H9 (cell line): Measurements from ENCODE around the gene XDH. TPM values are rescaled to one million over a fixed set of nuclear protein-coding genes. Genes with fewer than 3 reads are reported as not detected.

Experiments used
- DNase-seq: peaks from one replicate; pipeline ENCODE4 v3.0.0-alpha.2; 2017
- H2AFZ ChIP-seq: one replicate; pipeline ENCODE4 v1.6.1; 2013; ENCODE audit warnings: mild to moderate bottlenecking, low read length, control low read depth, moderate library complexity
- H2AK5ac ChIP-seq: 2 replicates; pipeline ENCODE4 v1.6.1; 2013; ENCODE audit warnings: low read length, control low read depth, mixed read lengths; ENCODE audit not compliant: insufficient read length
- H2BK120ac ChIP-seq: one replicate; pipeline ENCODE4 v1.6.1; 2013; ENCODE audit warnings: low read depth, mild to moderate bottlenecking, low read length, control low read depth, inconsistent platforms; ENCODE audit not compliant: poor library complexity, severe bottlenecking
- H2BK12ac ChIP-seq: 2 replicates; pipeline ENCODE4 v1.6.1; 2013; ENCODE audit warnings: low read length, control low read depth, mixed read lengths, low read depth; ENCODE audit not compliant: insufficient read length
- H2BK15ac ChIP-seq: 2 replicates; pipeline ENCODE4 v1.6.1; 2013; ENCODE audit warnings: low read depth, low read length, control low read depth
- H2BK20ac ChIP-seq: one replicate; pipeline ENCODE4 v1.6.1; 2013; ENCODE audit warnings: low read depth, mild to moderate bottlenecking, low read length, control low read depth, inconsistent platforms; ENCODE audit not compliant: poor library complexity, severe bottlenecking
- H2BK5ac ChIP-seq: 2 replicates; pipeline ENCODE4 v1.6.1; 2013; ENCODE audit warnings: low read length, control low read depth, mixed read lengths; ENCODE audit not compliant: insufficient read length
- H3K14ac ChIP-seq: 2 replicates; pipeline ENCODE4 v1.6.1; 2013; ENCODE audit warnings: low read length, control low read depth; ENCODE audit not compliant: insufficient read depth
- H3K18ac ChIP-seq: 2 replicates; pipeline ENCODE4 v1.6.1; 2013; ENCODE audit warnings: low read depth, mild to moderate bottlenecking, mixed read lengths, low read length, control low read depth; ENCODE audit not compliant: insufficient read length
- H3K23ac ChIP-seq: 2 replicates; pipeline ENCODE4 v1.6.1; 2013; ENCODE audit warnings: low read length, control low read depth, mixed read lengths, low read depth; ENCODE audit not compliant: insufficient read length
- H3K23me2 ChIP-seq: 2 replicates; pipeline ENCODE4 v1.6.1; 2013; ENCODE audit warnings: low read depth, mild to moderate bottlenecking, mixed read lengths, low read length, control low read depth; ENCODE audit not compliant: insufficient read length, poor library complexity, severe bottlenecking
- H3K27ac ChIP-seq: 2 replicates; pipeline ENCODE4 v1.5.1; 2013; ENCODE audit warnings: low read length, control low read depth, mixed read lengths, low read depth; ENCODE audit not compliant: insufficient read length
- H3K27me3 ChIP-seq: 2 replicates; pipeline ENCODE4 v1.6.1; 2013; ENCODE audit warnings: low read length, control low read depth, inconsistent platforms; ENCODE audit not compliant: insufficient read depth
- H3K4ac ChIP-seq: 2 replicates; pipeline ENCODE4 v1.6.1; 2013; ENCODE audit warnings: low read depth, mild to moderate bottlenecking, control low read depth, inconsistent platforms, low read length, moderate library complexity
- H3K4me1 ChIP-seq: 2 replicates; pipeline ENCODE4 v1.6.1; 2013; ENCODE audit warnings: low read length, control low read depth, inconsistent platforms; ENCODE audit not compliant: insufficient read depth
- H3K4me2 ChIP-seq: 2 replicates; pipeline ENCODE4 v1.6.1; 2013; ENCODE audit warnings: low read length, control low read depth, mixed read lengths; ENCODE audit not compliant: insufficient read length, insufficient read depth
- H3K56ac ChIP-seq: 2 replicates; pipeline ENCODE4 v1.6.1; 2013; ENCODE audit warnings: low read depth, mild to moderate bottlenecking, mixed read lengths, low read length, control low read depth; ENCODE audit not compliant: insufficient read length
- H3K79me1 ChIP-seq: 2 replicates; pipeline ENCODE4 v1.6.1; 2013; ENCODE audit warnings: low read depth, mild to moderate bottlenecking, moderate library complexity, low read length, control low read depth, inconsistent platforms; ENCODE audit not compliant: insufficient read depth, poor library complexity, severe bottlenecking
- H3K79me2 ChIP-seq: 2 replicates; pipeline ENCODE4 v1.6.1; 2013; ENCODE audit warnings: low read length, control low read depth, inconsistent platforms; ENCODE audit not compliant: insufficient read depth
- H3K9ac ChIP-seq: 2 replicates; pipeline ENCODE4 v1.6.1; 2013; ENCODE audit warnings: low read length, control low read depth, mixed read lengths; ENCODE audit not compliant: insufficient read length; ENCODE audit errors: extremely low read depth
- H3K9me3 ChIP-seq: one replicate; pipeline ENCODE4 v1.6.1; 2013; ENCODE audit warnings: low read depth, low read length, inconsistent platforms; ENCODE audit not compliant: control insufficient read depth
- H3T11ph ChIP-seq: one replicate; pipeline ENCODE4 v1.6.1; 2013; ENCODE audit warnings: mild to moderate bottlenecking, low read length, control low read depth, inconsistent platforms
- H4K20me1 ChIP-seq: one replicate; pipeline ENCODE4 v1.6.1; 2013; ENCODE audit not compliant: control insufficient read depth, insufficient read length, insufficient read depth
- H4K5ac ChIP-seq: 2 replicates; pipeline ENCODE4 v1.6.1; 2013; ENCODE audit warnings: low read depth, mild to moderate bottlenecking, mixed read lengths, low read length, control low read depth; ENCODE audit not compliant: insufficient read length
- H4K8ac ChIP-seq: replicated peaks from 2 replicates; pipeline ENCODE4 v1.6.1; 2013; ENCODE audit warnings: low read length, control low read depth, mixed read lengths, low read depth; ENCODE audit not compliant: insufficient read length
- H4K91ac ChIP-seq: 2 replicates; pipeline ENCODE4 v1.6.1; 2013; ENCODE audit warnings: low read depth, mild to moderate bottlenecking, moderate library complexity, mixed read lengths, low read length, control low read depth; ENCODE audit not compliant: insufficient read length
- H3K27ac Mint-ChIP-seq, 3 experiments: 2 replicates in 2 of 3; 3 replicates in 1 of 3; pipeline ENCODE4 v1.8.0; 2020 to 2021; ENCODE audit warnings: mixed read lengths in 3 of 3, mild to moderate bottlenecking in 1 of 3, moderate library complexity in 1 of 3
- H3K27me3 Mint-ChIP-seq: 2 replicates; pipeline ENCODE4 v1.8.0; 2021; ENCODE audit warnings: low read depth, mild to moderate bottlenecking, moderate library complexity, mixed read lengths
- H3K36me3 Mint-ChIP-seq, 3 experiments: 2 replicates in 2 of 3; 3 replicates in 1 of 3; pipeline ENCODE4 v1.8.0; 2020 to 2021; ENCODE audit warnings: low read depth in 3 of 3, mixed read lengths in 3 of 3; ENCODE audit not compliant: insufficient read depth in 1 of 3
- H3K4me1 Mint-ChIP-seq, 2 experiments: 2 replicates each; pipeline ENCODE4 v1.8.0; 2020; ENCODE audit warnings: mixed read lengths in 2 of 2
- H3K4me3 Mint-ChIP-seq, 2 experiments: 2 replicates in 1 of 2; 3 replicates in 1 of 2; pipeline ENCODE4 v1.8.0; 2020 to 2021; ENCODE audit warnings: mild to moderate bottlenecking in 2 of 2, mixed read lengths in 2 of 2, moderate library complexity in 1 of 2
- H3K9me3 Mint-ChIP-seq, 2 experiments: 2 replicates in 1 of 2; 3 replicates in 1 of 2; pipeline ENCODE4 v1.8.0; 2020; ENCODE audit warnings: mild to moderate bottlenecking in 2 of 2, mixed read lengths in 2 of 2, moderate library complexity in 1 of 2
- WGBS: extraction: QIAGEN DNeasy Blood & Tissue Kit; methylation state at CpG from one replicate; pipeline ENCODE4 v1.1.7; 2013; ENCODE audit warnings: missing lambda C conversion rate, low lambda C conversion rate, mixed read lengths; ENCODE audit not compliant: insufficient read length; ENCODE audit errors: extremely low coverage; 5-methylcytosine and 5-hydroxymethylcytosine counted together
- total RNA-seq: library from RNA; stranded (reverse); gene quantifications from 2 replicates; pipeline ENCODE4 v1.2.1, GENCODE V29; 2021
- TF ChIP-seq, protein P1 (sequence below): fragments of 200-600 bp; sonication (generic); conservative IDR thresholded peaks from 3 replicates; pipeline ENCODE4 v1.8.0; 2021; ENCODE audit warnings: antibody characterized with exemption, mild to moderate bottlenecking

The XDH gene
- total RNA-seq, 1 experiment from 2014 or later, result 1.4 TPM

DNA sequence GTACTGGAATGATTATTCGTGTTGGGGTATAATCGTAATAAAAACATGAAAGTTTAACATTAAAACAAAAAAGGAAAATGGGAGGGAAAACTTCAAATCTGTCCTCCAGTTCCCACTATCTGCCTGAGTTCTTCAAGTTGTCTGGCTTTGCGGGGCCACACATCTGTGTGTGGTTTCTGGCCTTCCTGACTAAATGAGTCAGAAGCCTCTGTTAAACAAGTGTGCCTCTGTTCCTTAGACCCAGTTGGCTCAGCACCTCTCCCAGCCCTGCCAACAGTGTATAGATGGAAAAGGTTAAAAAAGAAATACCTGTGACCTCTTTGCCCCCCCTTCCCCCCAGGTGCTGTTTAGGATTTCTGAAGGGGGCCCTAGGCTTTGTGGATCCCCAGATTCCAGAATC, 30.2 kb downstream of the XDH start:
- no peaks in the 10 kb centered on the region for H3K79me1 ChIP-seq
- no peak overlapping the region for H4K8ac ChIP-seq
- H3K4me2 ChIP-seq, result no peak overlapping the region
- H3K4me1 Mint-ChIP-seq, result peaks cover 34 to 36% of the 10 kb centered on the region in 2 experiments
- no CpG with 5 or more reads among the region's 3 CpGs for WGBS
- H4K91ac ChIP-seq, result no peak overlapping the region
- H3K27ac Mint-ChIP-seq, result 0 out of 7 replicates have a peak overlapping the region, but pooled peaks of 1 of the 3 experiments have one; percentile 54
- no peak overlapping the region for H2BK5ac ChIP-seq
- H2BK15ac ChIP-seq, result no peak overlapping the region
- H3K23ac ChIP-seq, result no peak overlapping the region
- TF ChIP-seq, protein P1, sequence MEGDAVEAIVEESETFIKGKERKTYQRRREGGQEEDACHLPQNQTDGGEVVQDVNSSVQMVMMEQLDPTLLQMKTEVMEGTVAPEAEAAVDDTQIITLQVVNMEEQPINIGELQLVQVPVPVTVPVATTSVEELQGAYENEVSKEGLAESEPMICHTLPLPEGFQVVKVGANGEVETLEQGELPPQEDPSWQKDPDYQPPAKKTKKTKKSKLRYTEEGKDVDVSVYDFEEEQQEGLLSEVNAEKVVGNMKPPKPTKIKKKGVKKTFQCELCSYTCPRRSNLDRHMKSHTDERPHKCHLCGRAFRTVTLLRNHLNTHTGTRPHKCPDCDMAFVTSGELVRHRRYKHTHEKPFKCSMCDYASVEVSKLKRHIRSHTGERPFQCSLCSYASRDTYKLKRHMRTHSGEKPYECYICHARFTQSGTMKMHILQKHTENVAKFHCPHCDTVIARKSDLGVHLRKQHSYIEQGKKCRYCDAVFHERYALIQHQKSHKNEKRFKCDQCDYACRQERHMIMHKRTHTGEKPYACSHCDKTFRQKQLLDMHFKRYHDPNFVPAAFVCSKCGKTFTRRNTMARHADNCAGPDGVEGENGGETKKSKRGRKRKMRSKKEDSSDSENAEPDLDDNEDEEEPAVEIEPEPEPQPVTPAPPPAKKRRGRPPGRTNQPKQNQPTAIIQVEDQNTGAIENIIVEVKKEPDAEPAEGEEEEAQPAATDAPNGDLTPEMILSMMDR, result no peak
- no peak overlapping the region for H3K9ac ChIP-seq
- H3K79me2 ChIP-seq, result no peaks in the 10 kb centered on the region
- no peak overlapping the region for H3K4me3 Mint-ChIP-seq
- DNase-seq, result no peak
- H2BK120ac ChIP-seq, result no peak overlapping the region
- no peaks in the 10 kb centered on the region for H3K23me2 ChIP-seq
- H2BK12ac ChIP-seq, result no peak overlapping the region
- no peak overlapping the region for H2AFZ ChIP-seq
- H3T11ph ChIP-seq, result no peak overlapping the region
- peaks cover 10% of the 10 kb centered on the region; the same call in 1 of the 2 replicates for H3K4me1 ChIP-seq
- H2BK20ac ChIP-seq, result no peak overlapping the region
- no peaks in the 10 kb centered on the region for H3K9me3 Mint-ChIP-seq
- H2AK5ac ChIP-seq, result no peak overlapping the region
- no peaks in the 10 kb centered on the region for H4K20me1 ChIP-seq
- no peak overlapping the region for H3K4ac ChIP-seq
- no peaks in the 10 kb centered on the region for H3K27me3 ChIP-seq
- H3K36me3 Mint-ChIP-seq, result peaks cover 0 to 6% (median 3%) of the 10 kb centered on the region in 3 experiments; a peak in 2 of 7 replicates
- H3K56ac ChIP-seq, result no peak overlapping the region
- no peaks in the 10 kb centered on the region for H3K27me3 Mint-ChIP-seq
- H3K9me3 ChIP-seq, result no peaks in the 10 kb centered on the region
- no peak overlapping the region for H4K5ac ChIP-seq
- no peak overlapping the region for H3K27ac ChIP-seq
- no peak overlapping the region for H3K18ac ChIP-seq
- no peak overlapping the region for H3K14ac ChIP-seq
